AG09319 (cell line): ENCODE measurements around the gene ERAS.

Experiments
- DNase-seq: peaks from one replicate; pipeline ENCODE4 v3.0.0-alpha.2; 2010; ENCODE audit warnings: low read depth; ENCODE audit errors: extremely low read depth
- TF ChIP-seq, protein P1 (sequence below): IDR thresholded peaks from 2 replicates; pipeline ENCODE4 v1.5.1; 2011; ENCODE audit warnings: low read depth, mild to moderate bottlenecking, inconsistent platforms, low read length, moderate library complexity

Gene ERAS

GRCh38 chrX:48790477-48790876, 35.8 kb upstream of the ERAS start:
- TF ChIP-seq, protein P1, sequence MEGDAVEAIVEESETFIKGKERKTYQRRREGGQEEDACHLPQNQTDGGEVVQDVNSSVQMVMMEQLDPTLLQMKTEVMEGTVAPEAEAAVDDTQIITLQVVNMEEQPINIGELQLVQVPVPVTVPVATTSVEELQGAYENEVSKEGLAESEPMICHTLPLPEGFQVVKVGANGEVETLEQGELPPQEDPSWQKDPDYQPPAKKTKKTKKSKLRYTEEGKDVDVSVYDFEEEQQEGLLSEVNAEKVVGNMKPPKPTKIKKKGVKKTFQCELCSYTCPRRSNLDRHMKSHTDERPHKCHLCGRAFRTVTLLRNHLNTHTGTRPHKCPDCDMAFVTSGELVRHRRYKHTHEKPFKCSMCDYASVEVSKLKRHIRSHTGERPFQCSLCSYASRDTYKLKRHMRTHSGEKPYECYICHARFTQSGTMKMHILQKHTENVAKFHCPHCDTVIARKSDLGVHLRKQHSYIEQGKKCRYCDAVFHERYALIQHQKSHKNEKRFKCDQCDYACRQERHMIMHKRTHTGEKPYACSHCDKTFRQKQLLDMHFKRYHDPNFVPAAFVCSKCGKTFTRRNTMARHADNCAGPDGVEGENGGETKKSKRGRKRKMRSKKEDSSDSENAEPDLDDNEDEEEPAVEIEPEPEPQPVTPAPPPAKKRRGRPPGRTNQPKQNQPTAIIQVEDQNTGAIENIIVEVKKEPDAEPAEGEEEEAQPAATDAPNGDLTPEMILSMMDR, result no peak
- DNase-seq, result no peak

DNA sequence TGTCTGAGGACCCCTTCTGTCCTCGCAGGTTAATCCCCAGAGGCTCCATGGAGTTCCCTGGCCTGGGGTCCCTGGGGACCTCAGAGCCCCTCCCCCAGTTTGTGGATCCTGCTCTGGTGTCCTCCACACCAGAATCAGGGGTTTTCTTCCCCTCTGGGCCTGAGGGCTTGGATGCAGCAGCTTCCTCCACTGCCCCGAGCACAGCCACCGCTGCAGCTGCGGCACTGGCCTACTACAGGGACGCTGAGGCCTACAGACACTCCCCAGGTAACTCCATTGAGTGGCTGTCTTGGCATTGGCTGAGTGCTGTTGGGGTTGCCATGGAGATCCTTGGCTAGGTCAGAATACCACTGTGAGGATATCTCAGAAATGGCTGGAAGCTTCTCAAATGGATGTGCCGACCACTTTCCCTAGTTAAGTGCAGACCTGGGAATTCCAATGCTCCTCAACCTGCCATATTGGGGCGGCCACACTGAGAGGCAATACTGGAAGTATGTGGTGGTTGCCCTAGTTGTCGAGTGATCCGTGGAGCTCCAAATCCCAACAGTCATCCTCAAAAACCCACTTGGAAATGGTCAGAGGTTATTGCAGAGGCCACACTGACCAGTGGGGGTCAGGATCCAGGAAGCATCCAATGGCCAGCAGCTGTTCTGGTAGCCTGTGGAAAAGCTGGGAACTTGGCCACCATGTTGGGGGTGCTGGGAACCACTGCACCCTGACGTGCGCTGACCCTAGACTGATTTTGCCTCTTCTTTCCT, 35.1 kb upstream of the ERAS start:
- TF ChIP-seq, protein P1, result no peak
- no peak for DNase-seq

- DNase-seq, result no peak
- TF ChIP-seq, protein P1, result no peak
These were observed 34.1 kb upstream of the ERAS start for GRCh38 chrX:48792219-48792618.

DNA sequence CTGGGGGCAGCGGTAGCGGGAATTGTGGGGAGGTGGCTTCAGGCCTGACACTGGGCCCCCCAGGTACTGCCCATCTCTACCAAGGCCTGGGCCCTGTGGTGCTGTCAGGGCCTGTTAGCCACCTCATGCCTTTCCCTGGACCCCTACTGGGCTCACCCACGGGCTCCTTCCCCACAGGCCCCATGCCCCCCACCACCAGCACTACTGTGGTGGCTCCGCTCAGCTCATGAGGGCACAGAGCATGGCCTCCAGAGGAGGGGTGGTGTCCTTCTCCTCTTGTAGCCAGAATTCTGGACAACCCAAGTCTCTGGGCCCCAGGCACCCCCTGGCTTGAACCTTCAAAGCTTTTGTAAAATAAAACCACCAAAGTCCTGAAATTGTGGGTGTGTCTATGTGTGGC, 32.4 kb upstream of the ERAS start:
- TF ChIP-seq, protein P1, result no peak
- DNase-seq, result no peak

DNA sequence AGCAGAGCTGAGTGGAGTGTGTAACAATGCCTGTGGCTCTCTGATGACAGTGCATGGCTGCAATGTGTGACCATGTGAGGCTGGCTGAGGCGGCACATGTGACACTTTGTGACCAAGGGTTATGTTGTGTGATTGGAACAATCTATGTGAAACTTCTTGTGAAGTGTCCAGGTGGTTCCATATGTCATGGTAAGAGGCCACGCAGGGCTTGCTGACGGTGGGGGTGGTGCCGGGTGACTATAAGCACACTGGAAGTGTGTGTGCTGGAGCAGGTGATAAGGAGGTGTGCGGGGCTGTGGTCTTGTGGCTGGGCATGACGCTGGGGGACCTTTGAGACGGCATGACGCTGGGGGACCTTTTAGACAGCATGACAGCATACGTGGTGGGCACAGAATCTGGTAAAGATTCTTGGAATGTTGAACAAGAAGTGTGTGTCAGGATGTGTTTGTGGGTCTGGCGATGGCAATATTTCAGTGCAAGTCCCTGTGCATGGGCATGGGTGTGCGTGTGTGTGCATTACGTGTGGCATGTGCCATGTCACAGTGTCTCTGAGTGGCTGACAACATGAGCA, 31.9 kb upstream of the ERAS start:
- TF ChIP-seq, protein P1, result no peak
- DNase-seq, result no peak

GRCh38 chrX:48794911-48795515, 31.3 kb upstream of the ERAS start:
- TF ChIP-seq, protein P1, result no peak
- DNase-seq, result peak; percentile 5

DNA sequence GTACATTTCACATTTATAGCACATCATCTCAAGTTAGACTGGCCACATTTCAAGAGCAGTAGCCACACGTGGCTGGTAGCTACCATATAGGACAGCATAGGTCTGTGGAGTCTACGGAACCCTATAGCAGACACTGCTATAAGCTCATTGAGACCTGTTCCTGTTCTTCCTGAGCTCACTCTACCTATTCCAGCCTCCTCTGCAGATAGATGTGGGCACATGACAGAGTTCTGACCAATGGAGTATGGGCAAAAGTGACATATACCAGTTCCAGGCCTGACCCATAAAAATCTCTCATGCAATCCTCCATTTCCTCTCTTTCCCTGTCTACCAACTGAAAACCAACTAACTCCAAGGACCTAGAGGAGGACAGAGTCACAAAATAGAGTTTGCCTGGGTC, 28.0 kb upstream of the ERAS start:
- TF ChIP-seq, protein P1, result no peak
- no peak for DNase-seq
